Skin of body (tissue), 2 donors: Measurements from ENCODE around the gene COX15. TPM values are rescaled to one million over a fixed set of nuclear protein-coding genes. Genes with fewer than 3 reads are reported as not detected.
"Not testable (repeated sequence)": the region's sequence is repeated elsewhere in the genome, so short reads cannot be mapped to it uniquely, and the experiment has no call there.

ENCODE experiments used
- DNase-seq: peaks from one replicate; lab custom pipeline; 2025; lab: John Stamatoyannopoulos, UW
- total RNA-seq: library from RNA; depleted of rRNA; stranded (reverse); fragments of >200 nt; gene quantifications from one replicate; pipeline ENCODE4 v1.2.3, GENCODE V29; 2014

Gene COX15
- total RNA-seq, 1 donor from 2014 or later: 28.8 TPM

DNA sequence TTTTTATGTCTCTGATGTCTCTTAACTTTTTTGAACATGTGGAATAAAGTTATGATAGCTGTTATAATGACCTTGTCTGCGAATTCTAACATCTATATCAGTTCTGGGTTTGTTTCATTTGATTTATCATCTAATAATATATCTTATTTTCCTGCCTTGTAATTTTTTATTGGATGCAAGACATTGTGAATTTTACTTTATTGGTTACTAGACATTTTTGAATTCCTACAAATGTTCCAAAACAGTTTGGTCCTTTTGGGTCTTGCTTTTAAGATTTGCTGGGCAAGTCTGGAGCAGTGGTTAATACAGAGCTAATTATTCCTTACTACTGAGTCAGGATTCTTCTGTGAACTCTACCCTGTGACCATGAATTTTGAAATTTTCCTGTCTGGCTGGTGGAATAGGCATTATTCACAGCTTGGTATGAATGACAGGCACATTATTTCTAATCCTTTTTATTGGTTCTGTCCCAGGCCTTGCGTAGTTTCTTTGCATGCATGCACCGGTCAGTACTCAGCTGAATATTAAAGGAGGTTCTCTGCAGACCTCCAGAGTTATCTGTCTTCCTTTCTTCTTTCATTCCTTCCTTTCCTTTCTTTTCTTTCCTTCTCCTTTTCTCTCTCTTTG lies 9.1 kb upstream of the COX15 start:
- no peak for DNase-seq

DNA sequence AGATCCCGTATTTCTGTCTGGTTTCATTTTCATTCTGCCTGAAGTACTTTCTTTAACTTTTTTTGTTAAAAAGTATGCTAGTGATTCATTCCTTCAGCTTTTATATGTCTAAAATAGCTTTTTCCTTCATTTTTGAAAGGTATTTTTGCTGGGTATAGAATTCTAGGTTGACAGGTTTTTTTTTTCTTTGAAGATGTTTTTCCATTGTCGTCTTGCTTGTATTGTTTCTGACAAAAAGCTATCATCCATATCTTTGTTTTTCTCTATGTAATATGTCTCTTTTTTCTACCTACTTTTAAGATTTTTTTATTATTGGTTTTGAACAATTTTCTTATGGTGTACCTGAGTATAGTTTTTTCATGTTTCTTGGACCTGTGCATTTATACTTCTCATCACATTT lies 8.3 kb upstream of the COX15 start:
- no peak for DNase-seq

DNA sequence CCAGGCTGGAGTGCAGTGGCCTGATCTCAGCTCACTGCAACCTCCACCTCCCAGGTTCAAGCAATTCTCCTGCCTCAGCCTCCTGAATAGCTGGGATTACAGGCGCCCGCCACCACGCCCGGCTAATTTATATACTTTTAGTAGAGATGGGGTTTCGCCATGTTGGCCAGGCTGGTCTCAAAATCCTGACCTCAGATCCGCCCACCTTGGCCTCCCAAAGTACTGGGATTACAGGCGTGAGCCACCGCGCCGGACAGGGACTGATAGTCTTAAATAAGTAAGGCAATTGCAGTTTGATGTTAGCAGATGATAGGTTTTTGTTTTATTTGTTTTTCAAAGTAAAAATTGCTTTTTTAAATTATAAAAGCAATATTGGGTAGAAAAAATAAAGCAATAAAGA lies 2.2 kb upstream of the COX15 start:
- DNase-seq: not testable (repeated sequence)

DNA sequence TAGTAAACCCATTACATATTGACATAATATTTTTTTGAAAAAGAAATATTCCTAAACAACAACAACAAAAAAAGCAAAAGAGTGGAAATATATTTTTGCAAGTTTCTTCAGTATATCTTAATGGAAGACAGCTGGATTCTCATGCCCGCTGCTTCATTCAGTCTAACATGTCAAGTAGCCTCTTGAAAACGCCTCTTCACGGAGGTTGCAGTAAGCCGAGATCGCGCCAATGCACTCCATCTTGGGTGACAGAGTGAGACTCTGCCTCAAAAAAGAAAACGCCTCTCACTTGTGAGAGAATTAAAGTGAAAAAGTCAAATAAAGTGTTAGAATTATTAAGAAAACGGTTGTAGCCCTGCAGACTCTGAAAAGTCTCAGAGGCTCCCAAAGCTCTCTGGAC lies 1.4 kb upstream of the COX15 start:
- peak; percentile 4 for DNase-seq

DNA sequence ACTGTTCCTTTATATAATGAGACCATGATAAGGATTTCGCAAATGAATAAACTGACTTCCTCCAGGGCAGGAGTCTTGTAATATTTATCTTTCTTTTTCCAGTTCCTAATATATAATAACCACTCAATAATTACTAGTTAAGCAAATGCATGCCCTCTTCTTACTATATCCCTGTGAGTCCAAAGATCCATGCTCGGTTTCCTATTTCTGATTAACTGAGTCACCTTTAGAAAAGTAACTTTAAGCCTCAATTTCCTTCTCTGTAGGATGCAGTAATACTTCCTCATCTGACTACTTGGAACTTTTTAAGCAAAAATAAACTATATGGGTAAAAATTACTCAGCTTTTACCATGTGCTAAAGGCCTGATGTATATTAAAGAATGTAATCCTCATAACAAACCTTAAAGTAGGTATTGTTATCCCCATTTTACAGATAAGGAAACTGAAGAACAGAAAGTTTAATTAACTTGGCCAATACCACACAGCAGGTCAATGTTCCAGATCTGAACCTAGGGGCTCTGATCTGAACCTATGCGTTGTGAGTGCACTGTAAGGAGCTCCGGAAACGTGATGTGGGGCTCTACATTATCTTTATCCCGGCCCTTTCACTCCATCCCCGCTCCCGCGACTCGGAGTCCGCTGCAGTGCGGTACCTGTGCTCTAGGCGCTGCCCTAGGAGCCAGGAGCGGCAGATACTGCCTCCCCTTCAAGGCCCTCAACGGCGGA lies 458 bp downstream of the COX15 start:
- DNase-seq: peak; percentile 61

DNA sequence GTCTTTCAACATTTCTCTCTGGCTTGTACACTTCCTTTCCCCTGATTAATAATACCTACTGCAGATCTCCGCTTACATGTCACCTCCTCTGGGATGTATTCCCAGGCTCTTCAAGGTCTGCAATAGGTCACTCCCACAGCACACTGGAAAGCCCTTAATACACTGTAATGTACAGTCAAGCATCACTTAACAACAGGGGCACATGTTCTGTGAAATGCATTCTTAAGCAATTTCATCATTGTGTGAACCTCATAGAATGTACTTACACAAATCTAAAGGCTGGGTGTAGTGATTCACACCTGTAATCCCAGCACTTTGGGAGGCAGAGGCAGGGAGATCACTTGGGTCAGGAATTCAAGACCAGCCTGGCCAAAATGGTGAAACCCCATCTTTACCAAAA lies 1.9 kb downstream of the COX15 start:
- DNase-seq: no peak

DNA sequence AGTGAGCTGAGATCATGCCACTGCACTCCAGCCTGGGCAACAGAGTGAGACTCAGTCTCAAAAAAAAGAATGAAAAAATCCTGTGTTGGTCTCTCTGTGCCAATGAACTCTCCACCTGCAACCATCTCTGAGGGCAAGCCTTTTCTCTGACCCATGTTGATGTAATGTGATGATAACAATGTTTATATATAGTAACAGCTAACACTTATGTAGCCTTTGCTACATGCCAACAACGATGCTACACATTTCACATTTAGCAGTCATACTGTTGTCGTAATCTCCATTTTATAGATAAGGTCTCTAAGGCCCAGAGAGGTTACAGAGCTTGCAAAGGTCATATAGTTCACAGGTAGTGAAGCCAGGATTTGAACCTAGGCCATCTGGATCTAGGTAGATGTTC lies 11.5 kb downstream of the COX15 start:
- DNase-seq: no peak

DNA sequence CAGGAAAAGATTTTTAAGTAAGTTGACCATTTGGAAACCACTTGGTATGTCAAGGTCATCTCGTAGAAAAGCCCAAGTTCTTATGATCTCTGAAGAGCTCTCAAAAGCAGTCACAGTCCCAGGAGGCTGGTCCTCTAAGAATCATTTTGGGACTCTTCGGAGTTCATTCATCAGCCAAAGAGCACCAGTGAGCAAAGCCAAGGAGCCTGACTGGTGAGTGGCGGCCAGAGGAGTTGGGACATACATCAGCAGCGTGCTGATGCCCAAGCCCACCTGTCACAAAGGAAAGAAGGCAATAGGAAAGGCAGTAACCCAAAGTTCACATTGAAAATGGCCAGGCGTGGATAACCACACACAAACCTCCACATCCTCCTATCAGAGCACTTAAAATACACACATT lies 17.5 kb downstream of the COX15 start:
- no peak for DNase-seq

DNA sequence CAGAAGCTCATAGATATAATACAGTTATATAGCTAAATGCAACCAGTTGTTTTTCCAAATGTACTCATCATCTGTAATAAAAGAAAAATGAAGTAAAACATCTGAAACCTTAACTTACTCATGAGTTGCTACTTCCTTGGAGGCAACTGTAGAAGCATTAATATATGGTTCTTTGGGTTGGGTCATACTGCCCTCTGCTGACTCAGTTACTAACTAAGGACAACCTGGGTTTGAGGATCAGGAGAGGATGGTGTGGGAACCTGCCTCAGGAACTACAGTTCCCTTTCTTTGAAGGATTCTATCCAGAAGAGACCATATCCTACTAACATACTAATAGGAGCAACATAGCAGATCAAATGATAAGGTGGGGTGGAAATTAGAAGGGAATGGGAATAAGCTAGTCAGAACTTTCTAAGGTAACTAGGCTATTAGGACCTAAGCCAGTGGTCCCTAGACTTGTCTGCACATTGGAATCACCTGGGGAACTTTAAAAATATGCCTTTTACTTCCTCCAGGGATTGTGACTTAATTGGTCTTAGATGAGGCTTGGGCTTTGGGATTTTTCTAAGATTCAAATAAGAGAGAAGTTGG lies 20.7 kb downstream of the COX15 start:
- DNase-seq: peak; percentile 16

DNA sequence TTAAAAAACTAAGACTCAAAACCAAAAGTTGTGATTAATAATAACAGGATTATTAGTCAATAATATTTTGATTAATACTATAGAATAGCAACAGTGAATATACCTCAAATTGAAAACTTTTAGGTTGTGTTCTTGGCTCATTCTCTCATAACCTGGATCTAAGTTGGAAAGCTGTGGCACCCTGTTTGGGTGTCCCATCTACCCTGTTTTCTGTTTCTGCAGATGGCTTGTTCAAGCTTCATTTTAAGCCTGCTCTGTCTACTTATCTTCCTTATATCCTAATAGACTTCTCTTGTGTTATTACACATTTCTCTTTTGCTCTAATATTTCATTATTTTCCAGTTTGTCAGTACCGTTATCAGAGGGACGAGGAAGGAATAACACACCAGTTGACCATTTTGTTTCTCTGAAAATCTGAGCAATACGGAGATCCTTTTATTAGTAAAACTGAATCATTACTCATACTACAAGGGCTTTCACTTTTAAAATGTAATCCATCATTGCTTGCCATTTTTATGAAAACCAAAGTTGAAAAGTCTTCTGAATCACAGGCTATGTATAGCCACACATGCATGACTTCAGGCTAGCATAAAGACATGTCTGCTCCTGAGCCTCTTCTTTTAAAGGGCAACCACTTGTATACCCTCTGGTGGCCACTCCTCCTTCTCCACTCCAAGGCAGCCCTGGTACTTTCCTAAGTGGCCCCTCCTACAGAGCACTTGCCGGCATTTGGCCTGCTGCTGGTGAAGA lies 22.3 kb downstream of the COX15 start:
- DNase-seq: no peak

DNA sequence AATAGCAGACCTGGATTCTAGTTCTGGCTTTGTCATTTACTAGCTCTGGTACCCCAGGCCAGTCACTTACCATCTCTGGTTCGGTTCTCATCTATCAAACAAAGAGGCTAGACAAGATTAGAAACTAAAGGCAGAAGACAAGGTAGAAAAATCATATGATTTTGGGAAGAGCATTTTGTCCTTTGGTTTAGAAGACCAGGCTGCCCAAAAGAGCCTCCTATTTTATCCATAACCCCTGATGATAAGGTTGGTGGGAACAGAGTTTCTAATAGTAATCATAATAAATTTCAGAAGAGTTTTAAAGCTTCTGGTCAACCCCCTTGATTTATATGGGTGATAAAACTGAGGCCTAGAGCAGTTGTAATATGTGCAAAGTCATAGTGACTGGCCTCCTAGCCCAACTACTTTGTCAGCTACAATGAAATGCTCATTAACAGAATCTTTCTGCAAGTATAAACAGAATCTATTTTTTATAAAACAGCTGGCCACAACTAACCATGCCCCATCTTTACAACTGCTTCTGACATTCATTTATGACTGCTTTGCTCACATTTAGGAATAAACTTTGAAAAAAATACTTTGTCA lies 23.4 kb downstream of the COX15 start:
- no peak for DNase-seq

DNA sequence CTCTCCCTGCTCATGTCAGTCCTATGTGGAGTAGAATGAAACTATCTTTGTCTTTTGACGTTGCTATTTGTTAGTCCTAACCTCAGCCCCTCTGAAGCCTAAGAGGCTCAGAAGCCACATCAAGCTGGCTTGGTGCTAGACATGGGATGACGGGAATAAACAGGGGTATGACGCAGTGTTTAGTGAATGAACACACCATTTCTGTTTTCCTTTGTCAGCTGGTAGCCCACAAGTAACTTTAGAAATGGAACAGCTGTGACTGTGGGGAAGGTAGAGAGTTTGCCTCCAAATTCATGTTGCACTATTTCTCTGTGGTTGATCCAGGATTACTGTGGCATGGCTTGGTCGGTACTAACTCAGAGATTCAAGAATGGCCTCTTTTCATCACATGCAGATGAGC lies 31.3 kb downstream of the COX15 start:
- no peak for DNase-seq

DNA sequence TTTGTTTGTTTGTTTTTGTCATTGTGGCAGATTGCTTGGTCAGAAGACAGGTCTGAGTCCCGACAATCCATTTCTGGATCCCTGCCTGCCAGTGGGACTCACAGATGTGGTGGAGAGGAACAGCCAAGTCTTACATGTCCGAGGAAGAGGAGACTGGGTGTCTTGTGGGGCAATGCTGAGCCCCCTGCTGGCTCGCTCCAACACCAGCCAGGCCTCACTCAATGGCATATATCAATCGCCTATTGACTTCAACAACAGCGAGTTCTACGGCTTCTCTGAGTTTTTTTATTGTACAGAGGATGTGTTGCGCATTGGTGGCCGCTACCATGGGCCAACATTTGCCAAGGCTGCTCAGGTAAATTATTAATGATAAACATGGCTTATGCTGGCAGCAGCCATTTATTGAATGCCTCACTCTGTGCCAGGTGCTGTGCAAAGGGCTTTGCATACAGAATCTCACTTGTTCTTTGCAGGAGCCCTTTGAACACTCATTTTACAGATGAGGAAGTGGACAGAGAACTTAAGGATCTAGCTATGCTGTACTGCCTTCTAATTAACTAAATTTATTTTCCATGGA lies 33.3 kb downstream of the COX15 start:
- no peak for DNase-seq

DNA sequence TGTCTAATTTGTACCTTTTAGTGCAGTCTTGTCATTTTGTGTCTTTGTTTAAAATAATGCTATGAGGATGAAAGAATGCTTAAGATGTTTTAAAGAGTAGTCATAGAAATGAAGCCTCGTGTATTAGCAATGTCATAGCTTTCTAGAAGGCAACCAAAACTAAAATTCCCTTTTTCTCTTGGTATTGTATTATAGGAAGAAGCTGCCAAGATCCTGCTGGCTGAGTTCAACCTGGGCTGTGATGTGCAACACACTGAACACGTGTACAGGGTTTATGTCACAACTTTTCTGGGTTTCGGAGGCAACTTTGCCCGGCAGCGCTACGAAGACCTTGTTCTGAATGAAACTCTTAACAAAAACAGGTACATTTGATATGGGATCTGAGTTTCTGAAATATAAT lies 36.2 kb downstream of the COX15 start:
- DNase-seq: no peak

DNA sequence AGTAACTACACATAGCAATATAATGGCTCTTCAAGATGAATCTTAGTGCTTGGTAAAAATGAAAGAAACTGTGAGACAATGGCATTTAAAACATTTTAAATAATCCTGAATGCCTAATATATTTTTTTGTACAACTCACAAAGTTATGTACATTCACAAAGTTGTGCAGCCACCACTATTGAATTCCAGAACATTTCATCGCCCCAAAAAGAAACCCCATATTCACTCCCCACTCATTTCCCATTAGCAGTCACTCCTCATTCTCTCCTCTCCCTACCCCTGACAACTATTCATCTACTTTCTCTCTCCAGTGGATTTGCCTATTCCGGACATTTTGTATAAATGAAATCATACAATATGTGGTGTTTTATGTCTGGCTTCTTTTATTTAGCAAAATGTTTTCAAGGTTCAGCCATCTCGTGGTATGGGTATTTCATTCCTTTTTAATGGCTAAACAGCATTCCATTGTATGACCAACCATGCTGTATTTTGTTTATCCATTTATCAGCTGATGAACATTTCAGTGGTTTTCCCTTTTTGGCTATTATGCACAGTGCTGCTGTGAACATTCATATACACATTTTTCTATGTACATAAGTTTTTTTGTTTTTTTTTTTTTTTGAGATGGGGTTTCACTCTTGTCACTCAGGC lies 37.9 kb downstream of the COX15 start:
- DNase-seq: no peak

DNA sequence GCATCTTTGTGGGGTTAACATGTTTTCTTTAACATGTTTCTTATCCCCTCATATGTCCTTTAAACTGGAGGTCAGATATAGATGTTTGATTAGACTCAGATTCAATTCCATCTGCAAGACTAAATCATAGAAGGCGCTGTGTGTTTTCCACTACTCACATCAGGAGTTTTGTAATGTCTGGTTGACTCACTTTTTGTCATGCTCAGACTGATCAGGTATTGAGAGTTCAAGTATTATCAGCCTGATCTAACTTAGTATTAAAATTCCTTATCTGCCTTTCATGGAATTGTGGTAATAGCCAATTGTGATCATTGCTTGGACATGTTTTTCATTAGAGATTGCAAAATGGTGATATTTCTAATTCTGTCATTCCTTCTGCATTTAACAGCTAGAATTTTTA lies 42.5 kb downstream of the COX15 start:
- no peak for DNase-seq

DNA sequence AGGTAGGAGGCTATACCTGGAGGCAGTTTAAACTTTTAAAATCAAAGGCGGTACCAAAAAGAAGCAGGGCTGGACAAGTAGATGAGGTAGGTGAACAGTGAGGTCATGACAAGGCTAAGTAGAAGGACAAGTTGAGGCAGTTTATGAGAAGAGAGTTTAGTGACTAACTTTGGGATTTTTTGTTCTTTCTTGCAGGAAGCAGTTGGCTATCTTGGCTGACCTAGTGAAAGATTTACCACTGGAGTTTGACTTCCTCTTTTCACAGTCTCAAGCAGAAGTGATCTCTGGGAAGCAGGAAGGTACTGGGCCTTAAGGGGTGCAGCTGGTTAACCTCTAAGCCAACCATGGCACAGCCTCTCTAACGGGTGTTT lies 46.3 kb downstream of the COX15 start:
- DNase-seq: no peak

DNA sequence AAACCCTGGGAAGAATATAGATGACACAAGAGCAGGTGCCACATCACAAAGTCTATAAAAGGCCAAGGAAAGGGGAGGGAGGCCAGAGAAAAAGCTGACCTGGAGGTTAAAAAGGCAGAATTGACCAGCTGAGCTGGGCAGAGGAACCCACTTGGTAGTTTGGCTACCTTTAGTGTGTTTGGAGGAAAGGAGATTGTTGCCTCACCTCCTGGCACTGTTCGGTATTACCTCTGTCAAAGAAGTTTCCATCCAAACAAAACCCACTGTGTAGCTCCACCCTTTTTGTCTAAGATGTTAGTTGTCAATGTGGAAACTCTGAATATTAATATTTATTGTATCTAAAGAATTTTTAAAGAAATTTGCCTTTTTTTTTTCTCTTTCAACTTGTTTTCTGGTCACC lies 49.2 kb downstream of the COX15 start:
- DNase-seq: no peak
